Tibial nerve (tissue), 4 donors: ENCODE measurements around the gene USP32. TPM values are rescaled to one million over a fixed set of nuclear protein-coding genes. Genes with fewer than 3 reads are reported as not detected.
"Not testable (repeated sequence)": the region's sequence is repeated elsewhere in the genome, so short reads cannot be mapped to it uniquely, and the experiment has no call there.

Source experiments
- DNase-seq, 2 donors: peaks; one replicate each; pipeline ENCODE4 v3.0.0-alpha.2; 2019; ENCODE audit warnings: low spot score in 2 of 2
- H3K27ac ChIP-seq, 4 donors: fragments of 200-600 bp; sonication (generic) in 3 of 4; one replicate each; pipeline ENCODE4 v1.5.1; 2017 to 2019; ENCODE audit warnings: mild to moderate bottlenecking in 1 of 4
- H3K27me3 ChIP-seq, 2 donors: fragments of 200-600 bp; sonication (generic) in 1 of 2; one replicate each; pipeline versions ENCODE4 v1.5.1 to v1.6.0; 2017 to 2019
- H3K36me3 ChIP-seq, 3 donors: fragments of 200-600 bp; sonication (generic); one replicate each; pipeline ENCODE4 v1.5.1; 2018 to 2019
- H3K4me1 ChIP-seq, 4 donors: fragments of 200-600 bp; sonication (generic) in 3 of 4; one replicate each; pipeline ENCODE4 v1.5.1; 2017 to 2019
- H3K4me3 ChIP-seq, 4 donors: fragments of 200-600 bp; sonication (generic) in 3 of 4; one replicate each; pipeline ENCODE4 v1.5.1; 2017 to 2019; ENCODE audit warnings: mild to moderate bottlenecking in 1 of 4, moderate library complexity in 1 of 4
- H3K9me3 ChIP-seq, 4 donors: fragments of 200-600 bp; sonication (generic) in 3 of 4; one replicate each; pipeline ENCODE4 v1.5.1; 2017 to 2019
- CTCF ChIP-seq, 5 experiments: fragments of 200-600 bp in 3 of 5; fragments of 450-650 bp in 2 of 5; sonication (generic) in 3 of 5; IDR thresholded peaks; one replicate each; pipeline ENCODE4 v1.5.1; 2016 to 2019; ENCODE audit warnings: antibody characterized with exemption in 5 of 5, mild to moderate bottlenecking in 3 of 5, moderate library complexity in 2 of 5
- EP300 ChIP-seq, 2 donors: sonication (generic); formaldehyde crosslinking; IDR thresholded peaks; one replicate each; pipeline ENCODE4 v1.6.1; 2017; ENCODE audit warnings: antibody characterized with exemption in 2 of 2, mild to moderate bottlenecking in 1 of 2
- POLR2A ChIP-seq, 2 donors: fragments of 450-650 bp; IDR thresholded peaks; one replicate each; pipeline ENCODE4 v1.6.1; 2017; ENCODE audit warnings: antibody characterized with exemption in 2 of 2, mild to moderate bottlenecking in 2 of 2, moderate library complexity in 2 of 2
- WGBS, 2 donors: methylation state at CpG; one replicate each; pipeline ENCODE4 v1.1.5; 2018; 5-methylcytosine and 5-hydroxymethylcytosine counted together
- total RNA-seq, 4 donors: library from RNA; depleted of rRNA; stranded (reverse); fragments of >200 nt; gene quantifications; one replicate each; pipeline ENCODE4 v1.1.0, GENCODE V29; 2016

The USP32 gene
- total RNA-seq, 4 donors from 2014 or later, result 49.6 to 64.7 (median 56.5) TPM

GRCh38 chr17:60381958-60382357 is 10.0 kb downstream of the USP32 start:
- TF ChIP-seq POLR2A (IDR thresholded peaks at IDR 0.05) (no peak), EP300 (IDR thresholded peaks at IDR 0.05) (no peak), CTCF (IDR thresholded peaks at IDR 0.05) (no peak)
- H3K27me3 ChIP-seq, result no peaks in the 10 kb centered on the region
- H3K9me3 ChIP-seq, result no peaks in the 10 kb centered on the region
- no peaks in the 10 kb centered on the region for H3K36me3 ChIP-seq
- WGBS, 2 donors, result 84 to 92% methylated on average over 4 of the region's 4 CpGs
- peaks cover 0 to 36% (median 8%) of the 10 kb centered on the region in 4 donors for H3K4me1 ChIP-seq
- no peak for DNase-seq
- H3K4me3 ChIP-seq, result no peak overlapping the region
- no peak overlapping the region for H3K27ac ChIP-seq

- 63 to 65% methylated on average over 3 of the region's 3 CpGs for WGBS, 2 donors
- H3K9me3 ChIP-seq, H3K4me3 ChIP-seq, H3K36me3 ChIP-seq, H3K27me3 ChIP-seq, DNase-seq, H3K27ac ChIP-seq: not testable (repeated sequence)
- H3K4me1 ChIP-seq, result peaks cover 0 to 11% (median 0%) of the 10 kb centered on the region in 4 donors
Observed at GRCh38 chr17:60379461-60379860, 12.5 kb downstream of the USP32 start.

DNA sequence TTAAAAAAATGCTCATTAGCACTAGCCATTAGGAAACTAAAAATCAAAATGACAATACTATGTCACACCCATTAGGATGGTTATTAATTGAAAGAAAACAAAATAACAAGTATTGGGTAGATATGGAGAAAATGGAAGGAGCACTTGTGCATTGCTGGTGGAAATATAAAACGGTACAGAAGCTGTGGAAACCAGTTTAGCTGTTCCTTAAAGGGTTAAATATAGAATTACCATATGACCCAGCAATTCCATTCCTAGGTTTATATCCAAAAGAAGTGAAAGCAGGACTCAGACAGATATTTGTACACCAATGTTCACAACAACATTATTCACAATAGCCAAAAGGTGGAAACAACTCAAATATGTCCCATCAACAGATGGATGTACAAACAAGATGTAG is 13.7 kb downstream of the USP32 start:
- not testable (repeated sequence) for H3K9me3 ChIP-seq, H3K36me3 ChIP-seq, H3K27ac ChIP-seq, H3K4me3 ChIP-seq, H3K4me1 ChIP-seq, H3K27me3 ChIP-seq, DNase-seq
- 90 to 91% methylated on average over 1 of the region's 1 CpG for whole genome bisulfite sequencing, 2 donors

DNA sequence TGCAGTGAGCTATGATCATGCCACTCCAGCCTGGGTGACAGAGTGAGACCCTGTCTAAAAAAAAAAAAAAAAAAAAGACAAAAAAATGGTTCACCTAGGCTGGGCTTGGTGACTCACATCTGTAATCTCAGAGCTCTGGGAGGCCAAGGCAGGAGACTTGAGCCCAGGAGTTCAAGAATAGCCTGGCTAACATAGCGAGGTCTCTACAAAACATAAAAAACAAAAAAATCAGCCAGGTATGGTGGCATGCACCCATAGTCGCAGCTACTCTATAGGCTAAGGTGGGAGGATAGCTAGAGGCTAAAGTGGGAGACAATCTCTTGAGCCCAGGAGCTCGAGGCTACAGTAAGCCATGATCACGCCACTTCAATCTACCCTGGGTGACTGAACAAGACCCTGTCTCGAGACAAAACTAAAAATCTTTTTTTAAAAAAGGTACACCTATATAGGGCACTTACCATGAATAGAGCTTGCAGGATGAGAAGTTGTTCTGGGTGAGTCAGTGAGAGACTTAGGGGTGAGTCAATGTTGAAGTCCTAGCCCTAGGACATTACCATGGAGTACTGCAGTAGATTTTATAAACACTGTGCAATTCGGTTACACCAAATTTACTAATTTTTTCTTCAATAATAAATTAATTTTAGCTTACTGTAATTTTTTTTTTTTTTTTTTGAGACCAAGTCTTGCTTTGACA is 19.0 kb downstream of the USP32 start:
- peaks cover 0 to 15% (median 0%) of the 10 kb centered on the region in 4 donors for H3K4me1 ChIP-seq
- H3K4me3 ChIP-seq, result no peak overlapping the region
- TF ChIP-seq CTCF (IDR thresholded peaks at IDR 0.05) (no peak), POLR2A (IDR thresholded peaks at IDR 0.05) (no peak), EP300 (IDR thresholded peaks at IDR 0.05) (no peak)
- no peaks in the 10 kb centered on the region for H3K9me3 ChIP-seq
- 95 to 96% methylated on average over 6 of the region's 6 CpGs for WGBS, 2 donors
- no peaks in the 10 kb centered on the region for H3K27me3 ChIP-seq
- H3K27ac ChIP-seq, result no peak overlapping the region
- H3K36me3 ChIP-seq, result peaks cover 0 to 5% (median 0%) of the 10 kb centered on the region in 3 donors
- DNase-seq, result no peak

DNA sequence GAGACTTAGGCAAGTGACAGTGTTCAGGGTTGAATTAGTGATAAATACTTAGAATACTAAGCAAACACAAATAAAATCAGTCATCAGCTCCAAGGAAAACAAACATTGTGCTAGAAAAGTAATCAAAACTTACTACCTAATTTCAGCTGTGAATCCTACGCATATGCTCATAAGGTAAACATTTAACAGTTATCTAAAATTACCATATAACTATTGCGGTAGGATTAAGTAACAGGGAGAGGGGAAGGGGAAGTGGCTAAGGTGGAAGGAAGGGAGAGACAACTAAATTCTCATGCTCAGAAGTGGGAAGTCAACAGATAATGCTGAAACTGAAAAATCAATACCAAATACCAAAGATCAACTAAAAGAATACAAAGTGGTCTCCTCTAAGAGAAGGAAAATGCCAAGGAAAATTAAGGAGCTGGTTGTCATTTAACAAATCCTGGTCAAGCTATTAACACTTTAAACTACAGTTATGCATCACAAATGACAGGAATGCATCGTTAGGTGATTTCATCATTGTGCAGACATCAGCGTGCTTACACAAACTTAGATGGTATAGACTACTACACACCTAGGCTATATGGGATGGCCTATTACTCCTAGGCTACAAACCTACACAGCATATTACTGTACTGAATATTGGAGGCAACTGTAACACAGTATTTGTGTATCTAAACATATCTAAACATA is 20.0 kb downstream of the USP32 start:
- no peaks in the 10 kb centered on the region for H3K9me3 ChIP-seq
- WGBS, 2 donors, result 75% methylated on average over 4 of the region's 4 CpGs
- TF ChIP-seq EP300 (IDR thresholded peaks at IDR 0.05), result no peak
- TF ChIP-seq CTCF (IDR thresholded peaks at IDR 0.05), result no peak
- no peak for TF ChIP-seq POLR2A (IDR thresholded peaks at IDR 0.05)
- no peak overlapping the region for H3K4me3 ChIP-seq
- H3K27me3 ChIP-seq, result no peaks in the 10 kb centered on the region
- no peak for DNase-seq
- peaks cover 0 to 5% (median 0%) of the 10 kb centered on the region in 3 donors for H3K36me3 ChIP-seq
- peaks cover 0 to 15% (median 0%) of the 10 kb centered on the region in 4 donors for H3K4me1 ChIP-seq
- H3K27ac ChIP-seq, result no peak overlapping the region

DNA sequence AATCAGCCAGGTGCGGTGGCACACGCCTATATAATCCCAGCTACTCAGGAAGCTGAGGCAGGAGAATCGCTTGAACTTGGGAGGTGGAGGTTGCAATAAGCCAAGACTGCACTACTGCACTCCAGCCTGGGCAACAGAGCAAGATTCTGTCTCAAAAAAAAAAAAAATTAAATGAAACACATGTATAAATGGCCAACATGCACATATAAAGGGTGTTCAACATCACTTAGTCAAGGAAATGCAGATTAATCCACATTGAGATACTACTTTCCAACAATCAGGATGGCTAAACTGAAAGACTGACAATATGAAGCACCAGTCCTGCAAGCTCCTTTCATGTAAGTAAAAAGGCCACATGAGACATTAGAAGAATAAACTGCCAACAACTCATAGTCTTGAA is 20.5 kb downstream of the USP32 start:
- no peaks in the 10 kb centered on the region for H3K27me3 ChIP-seq
- no peak for TF ChIP-seq CTCF (IDR thresholded peaks at IDR 0.05)
- no peak for TF ChIP-seq POLR2A (IDR thresholded peaks at IDR 0.05)
- TF ChIP-seq EP300 (IDR thresholded peaks at IDR 0.05), result no peak
- DNase-seq, result no peak
- H3K9me3 ChIP-seq, result no peaks in the 10 kb centered on the region
- no peak overlapping the region for H3K4me3 ChIP-seq
- H3K36me3 ChIP-seq, result peaks cover 0 to 5% (median 0%) of the 10 kb centered on the region in 3 donors
- peaks cover 0 to 15% (median 0%) of the 10 kb centered on the region in 4 donors for H3K4me1 ChIP-seq
- 95 to 100% methylated on average over 3 of the region's 3 CpGs for WGBS, 2 donors
- H3K27ac ChIP-seq, result no peak overlapping the region
